OCI-LY3 (cell line): ENCODE measurements around the gene TRIO.
"Not testable (repeated sequence)": the region's sequence is repeated elsewhere in the genome, so short reads cannot be mapped to it uniquely, and the experiment has no call there.

ENCODE experiments used
- H2AFZ ChIP-seq: fragments of 200-600, 300-600 bp; shearing (Covaris generic); 2 replicates; pipeline ENCODE4 v1.6.0; 2014; ENCODE audit warnings: antibody characterized with exemption, low read depth, low read length
- H3K27ac ChIP-seq: fragments of 200-600, 300-600 bp; sonication (generic); 2 replicates; pipeline ENCODE4 v1.5.1; 2014; ENCODE audit warnings: mild to moderate bottlenecking, low read length, moderate library complexity, mixed read lengths
- H3K27me3 ChIP-seq: fragments of 200-600, 300-600 bp; sonication (generic); 2 replicates; pipeline ENCODE4 v1.6.1; 2014; ENCODE audit warnings: low read depth, low read length, mixed read lengths
- H3K36me3 ChIP-seq: fragments of 200-600, 300-600 bp; sonication (generic); replicated peaks from 2 replicates; pipeline ENCODE3; 2014; ENCODE audit warnings: low read depth, low read length, mixed read lengths
- H3K4me1 ChIP-seq: fragments of 300-600, 200-600 bp; sonication (generic); 2 replicates; pipeline ENCODE4 v1.6.1; 2014; ENCODE audit warnings: low read length, mixed read lengths
- H3K4me2 ChIP-seq: fragments of 200-600, 300-600 bp; sonication (generic); 2 replicates; pipeline ENCODE4 v1.6.1; 2014; ENCODE audit warnings: low read length, mixed read lengths
- H3K4me3 ChIP-seq: fragments of 300-600, 200-600 bp; sonication (generic); 2 replicates; pipeline ENCODE4 v1.5.1; 2014; ENCODE audit warnings: antibody characterized with exemption, mild to moderate bottlenecking, low read length, moderate library complexity
- H3K79me2 ChIP-seq: fragments of 300-600, 200-600 bp; shearing (Covaris generic); 2 replicates; pipeline ENCODE4 v1.6.1; 2014; ENCODE audit warnings: mild to moderate bottlenecking, low read length, mixed read lengths
- H3K9ac ChIP-seq: fragments of 300-600, 200-600 bp; shearing (Covaris generic); 2 replicates; pipeline ENCODE4 v1.6.0; 2014; ENCODE audit warnings: mild to moderate bottlenecking, low read length, moderate library complexity
- H3K9me3 ChIP-seq: fragments of 200-600, 300-600 bp; shearing (Covaris generic); 2 replicates; pipeline ENCODE4 v1.6.1; 2014; ENCODE audit warnings: low read length, mixed read lengths; ENCODE audit not compliant: insufficient read depth
- H4K20me1 ChIP-seq: fragments of 200-600, 300-600 bp; sonication (generic); 2 replicates; pipeline ENCODE4 v1.6.1; 2016; ENCODE audit warnings: low read length, mixed read lengths; ENCODE audit not compliant: insufficient read depth
- CTCF ChIP-seq: fragments of 200-600, 300-600 bp; sonication (generic); IDR thresholded peaks from 2 replicates; pipeline ENCODE4 v1.5.1; 2014; ENCODE audit warnings: antibody characterized with exemption, low read length, low read depth
- EZH2phosphoT487 ChIP-seq: fragments of 200-600 bp; shearing (Covaris generic); IDR thresholded peaks from 2 replicates; pipeline ENCODE4 v1.6.1; 2018; ENCODE audit warnings: antibody characterized with exemption, mixed run types, low read depth

The TRIO gene

DNA sequence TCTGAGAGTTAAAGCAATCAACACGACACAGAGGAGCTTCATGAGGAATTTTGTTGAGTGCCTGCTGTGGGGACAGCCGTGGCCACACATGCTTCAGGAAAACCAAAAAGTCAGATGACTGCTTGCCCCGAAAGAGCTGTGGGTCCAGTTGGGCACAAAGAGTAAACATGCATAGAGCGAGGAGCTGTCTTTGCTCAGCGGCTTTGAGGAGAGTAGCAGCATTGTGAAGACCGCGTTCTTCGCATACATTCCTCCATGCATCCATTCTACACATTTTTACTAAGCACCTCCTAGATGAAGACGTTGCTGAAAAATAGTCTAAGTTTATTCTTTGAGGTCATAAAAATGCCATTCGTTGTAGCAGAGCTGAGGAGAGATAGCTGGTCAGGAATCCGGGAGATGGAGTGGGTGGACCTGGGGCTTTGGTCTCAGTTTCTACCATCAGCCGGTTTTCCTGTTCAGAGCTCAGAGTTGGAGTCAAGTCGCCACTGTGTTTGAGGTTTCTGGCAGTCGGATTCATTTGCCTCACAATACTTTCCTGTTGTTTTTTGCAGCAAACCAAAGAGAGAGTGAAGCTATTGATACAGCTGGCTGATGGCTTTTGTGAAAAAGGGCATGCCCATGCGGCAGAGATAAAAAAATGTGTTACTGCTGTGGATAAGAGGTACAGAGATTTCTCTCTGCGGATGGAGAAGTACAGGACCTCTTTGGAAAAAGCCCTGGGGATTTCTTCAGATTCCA, 243.9 kb downstream of the TRIO start:
- Histone ChIP-seq H3K9me3 (no peaks in the 10 kb centered on the region), H3K27ac (no peak overlapping the region), H3K4me2 (no peak overlapping the region), H3K27me3 (peaks cover 24% of the 10 kb centered on the region), H3K9ac (no peak overlapping the region), H2AFZ (no peak overlapping the region), H4K20me1 (no peaks in the 10 kb centered on the region), H3K36me3 (no peaks in the 10 kb centered on the region), H3K4me1 (no peaks in the 10 kb centered on the region), H3K4me3 (no peak overlapping the region), H3K79me2 (no peaks in the 10 kb centered on the region)
- TF ChIP-seq CTCF (no peak), EZH2phosphoT487 (no peak)

GRCh38 chr5:14388741-14389140, 245.6 kb downstream of the TRIO start:
- Histone ChIP-seq H3K79me2 (no peaks in the 10 kb centered on the region), H3K4me1 (no peaks in the 10 kb centered on the region), H3K27ac (no peak overlapping the region), H3K27me3 (peaks cover 24% of the 10 kb centered on the region), H3K36me3 (no peaks in the 10 kb centered on the region), H3K9ac (no peak overlapping the region), H4K20me1 (no peaks in the 10 kb centered on the region), H2AFZ (no peak overlapping the region), H3K4me3 (no peak overlapping the region), H3K4me2 (no peak overlapping the region), H3K9me3 (no peaks in the 10 kb centered on the region)
- TF ChIP-seq CTCF (no peak), EZH2phosphoT487 (no peak)

- not testable (repeated sequence) for H3K9ac ChIP-seq, H3K27ac ChIP-seq, H3K4me3 ChIP-seq, H3K36me3 ChIP-seq, H3K79me2 ChIP-seq, H2AFZ ChIP-seq, H3K4me2 ChIP-seq, H4K20me1 ChIP-seq, H3K9me3 ChIP-seq, H3K4me1 ChIP-seq
- H3K27me3 ChIP-seq = peaks cover 19% of the 10 kb centered on the region
These were observed 249.4 kb downstream of the TRIO start for GRCh38 chr5:14392552-14392951.

- H3K9ac ChIP-seq = no peak overlapping the region
- no peaks in the 10 kb centered on the region for H3K9me3 ChIP-seq
- H3K36me3 ChIP-seq = no peaks in the 10 kb centered on the region
- H3K4me1 ChIP-seq = no peaks in the 10 kb centered on the region
- no peaks in the 10 kb centered on the region for H3K79me2 ChIP-seq
- no peaks in the 10 kb centered on the region for H4K20me1 ChIP-seq
- H3K4me3 ChIP-seq = no peak overlapping the region
- no peak for TF ChIP-seq CTCF
- H2AFZ ChIP-seq = no peak overlapping the region
- H3K27ac ChIP-seq = no peak overlapping the region
- H3K27me3 ChIP-seq = 0 out of 2 replicates have a peak, but pooled peaks cover 7% of the 10 kb centered on the region
- H3K4me2 ChIP-seq = no peak overlapping the region
These were observed 251.2 kb downstream of the TRIO start for GRCh38 chr5:14394365-14394764.
